Testis (tissue), 3 donors: ENCODE data around the gene ABCC11. TPM values are rescaled to one million over a fixed set of nuclear protein-coding genes. Genes with fewer than 3 reads are reported as not detected.
A peak's percentile ranks its signal among the peaks of the same experiment; 100 is the strongest.
"Not testable (repeated sequence)": the region's sequence is repeated elsewhere in the genome, so short reads cannot be mapped to it uniquely, and the experiment has no call there.

Experiments
- DNase-seq: peaks from one replicate; pipeline ENCODE4 v3.0.0-alpha.2; 2019
- H3K27ac ChIP-seq, 2 donors: fragments of 200-600 bp; sonication (generic); one replicate each; pipeline ENCODE4 v1.5.1; 2019
- H3K27me3 ChIP-seq: fragments of 200-600 bp; sonication (generic); one replicate; pipeline ENCODE4 v1.5.1; 2019
- H3K36me3 ChIP-seq: fragments of 200-600 bp; sonication (generic); one replicate; pipeline ENCODE4 v1.5.1; 2017; ENCODE audit warnings: low read depth; ENCODE audit errors: missing control alignments
- H3K4me1 ChIP-seq: fragments of 200-600 bp; sonication (generic); one replicate; pipeline ENCODE4 v1.5.1; 2019
- H3K4me3 ChIP-seq, 2 donors: fragments of 200-600 bp; sonication (generic); one replicate each; pipeline ENCODE4 v1.5.1; 2017 to 2019
- H3K9me3 ChIP-seq: fragments of 200-600 bp; sonication (generic); one replicate; pipeline ENCODE4 v1.5.1; 2017
- POLR2A ChIP-seq: fragments of 450-650 bp; IDR thresholded peaks from one replicate; pipeline ENCODE4 v1.6.1; 2017; ENCODE audit warnings: antibody characterized with exemption, mild to moderate bottlenecking, moderate library complexity
- WGBS, 2 donors: methylation state at CpG; one replicate each; pipeline ENCODE4 v1.1.5; 2018; 5-methylcytosine and 5-hydroxymethylcytosine counted together
- intact Hi-C: fragments of 100-400 bp; cut with DNase I; formaldehyde crosslinking; loops from one replicate; pipeline ENCODE4 v1.15.1; 2023; ENCODE audit warnings: low total_unique reads
- polyA plus RNA-seq: library from polyadenylated mRNA; stranded (reverse); fragments of 350-450 nt; fragmentation: Illumina TruSeq; extraction: RNeasy Lipid Tissue Mini Kit (QIAGEN cat#74804); gene quantifications from one replicate; pipeline ENCODE4 v1.2.3, GENCODE V29; 2014; ENCODE audit warnings: low read depth, low replicate concordance; ENCODE audit not compliant: insufficient read depth
- total RNA-seq, 2 donors: library from RNA; depleted of rRNA; stranded (reverse); fragments of >200 nt; gene quantifications; one replicate each; pipeline ENCODE4 v1.2.3, GENCODE V29; 2016
- TF ChIP-seq, protein P1 (sequence below), 3 experiments: fragments of 450-650 bp in 2 of 3; fragments of 200-600 bp in 1 of 3; sonication (generic) in 1 of 3; IDR thresholded peaks; one replicate each; pipeline ENCODE4 v1.5.1; 2016 to 2019; ENCODE audit warnings: antibody characterized with exemption in 3 of 3, mild to moderate bottlenecking in 2 of 3, moderate library complexity in 1 of 3

Gene ABCC11
- total and polyA plus RNA-seq, 3 donors from 2014 or later: 6.8 to 24.1 (median 7.5) TPM

- WGBS, 2 donors: 79 to 82% methylated on average over 1 of the region's 1 CpG
Observed at GRCh38 chr16:48168075-48168474, 79.3 kb downstream of the ABCC11 start.

GRCh38 chr16:48166617-48167016 lies 80.7 kb downstream of the ABCC11 start:
- DNase-seq, H3K27ac ChIP-seq, H3K27me3 ChIP-seq, H3K36me3 ChIP-seq, H3K4me3 ChIP-seq, H3K4me1 ChIP-seq, H3K9me3 ChIP-seq: not testable (repeated sequence)
- 90 to 91% methylated on average over 5 of the region's 5 CpGs for WGBS, 2 donors
- intact Hi-C loops: loop anchor here (10.0 kb wide), 2 partner anchors 1132 to 1222 kb away; no protein-coding TSS in a partner anchor

More at GRCh38 chr16:48168075-48168474, 79.3 kb downstream of the ABCC11 start:
- no peak overlapping the region for H3K4me3 ChIP-seq
- TF ChIP-seq, protein P1, sequence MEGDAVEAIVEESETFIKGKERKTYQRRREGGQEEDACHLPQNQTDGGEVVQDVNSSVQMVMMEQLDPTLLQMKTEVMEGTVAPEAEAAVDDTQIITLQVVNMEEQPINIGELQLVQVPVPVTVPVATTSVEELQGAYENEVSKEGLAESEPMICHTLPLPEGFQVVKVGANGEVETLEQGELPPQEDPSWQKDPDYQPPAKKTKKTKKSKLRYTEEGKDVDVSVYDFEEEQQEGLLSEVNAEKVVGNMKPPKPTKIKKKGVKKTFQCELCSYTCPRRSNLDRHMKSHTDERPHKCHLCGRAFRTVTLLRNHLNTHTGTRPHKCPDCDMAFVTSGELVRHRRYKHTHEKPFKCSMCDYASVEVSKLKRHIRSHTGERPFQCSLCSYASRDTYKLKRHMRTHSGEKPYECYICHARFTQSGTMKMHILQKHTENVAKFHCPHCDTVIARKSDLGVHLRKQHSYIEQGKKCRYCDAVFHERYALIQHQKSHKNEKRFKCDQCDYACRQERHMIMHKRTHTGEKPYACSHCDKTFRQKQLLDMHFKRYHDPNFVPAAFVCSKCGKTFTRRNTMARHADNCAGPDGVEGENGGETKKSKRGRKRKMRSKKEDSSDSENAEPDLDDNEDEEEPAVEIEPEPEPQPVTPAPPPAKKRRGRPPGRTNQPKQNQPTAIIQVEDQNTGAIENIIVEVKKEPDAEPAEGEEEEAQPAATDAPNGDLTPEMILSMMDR (IDR thresholded peaks at IDR 0.05): no peak
- no peak for TF ChIP-seq POLR2A
- no peak overlapping the region for H3K27ac ChIP-seq
- no peaks in the 10 kb centered on the region for H3K27me3 ChIP-seq
- intact Hi-C loops: loop anchor here (10.0 kb wide), 2 partner anchors 1133 to 1223 kb away; no protein-coding TSS in a partner anchor
- DNase-seq: no peak
- H3K36me3 ChIP-seq: no peaks in the 10 kb centered on the region
- no peaks in the 10 kb centered on the region for H3K4me1 ChIP-seq
- no peaks in the 10 kb centered on the region for H3K9me3 ChIP-seq

DNA sequence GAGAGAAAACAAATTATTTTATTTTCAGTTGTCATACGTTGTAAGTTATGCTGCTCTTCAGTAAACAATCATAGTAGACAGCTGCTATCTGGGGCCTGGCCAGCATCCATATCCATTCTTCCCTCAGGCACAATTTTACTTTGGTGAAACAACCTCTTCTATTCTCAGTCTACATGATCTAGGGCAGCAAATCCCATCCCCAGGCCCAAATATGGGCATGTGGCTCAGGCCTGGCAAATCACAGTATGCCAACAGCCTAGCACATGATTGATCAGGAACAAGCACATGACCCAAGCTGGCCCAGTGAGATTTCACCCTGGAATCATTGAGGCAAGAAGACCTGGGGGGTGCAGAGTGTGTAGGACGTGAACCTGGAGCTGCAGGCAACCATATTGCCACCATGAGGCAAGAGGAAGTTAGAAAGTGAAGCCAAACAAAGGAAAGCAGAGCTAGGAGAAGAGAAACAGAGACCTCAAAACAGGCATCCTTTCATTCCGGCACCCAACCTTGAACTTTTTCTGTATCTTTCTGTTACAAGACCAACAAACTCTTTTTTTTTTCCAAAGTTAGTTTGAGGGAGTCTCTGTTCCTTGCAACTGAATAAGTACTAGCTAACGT lies 81.3 kb downstream of the ABCC11 start:
- 73 to 75% methylated on average over 4 of the region's 4 CpGs for WGBS, 2 donors
- TF ChIP-seq, protein P1 (IDR thresholded peaks at IDR 0.05): no peak
- TF ChIP-seq POLR2A: no peak
- H3K27ac ChIP-seq: no peak overlapping the region
- H3K27me3 ChIP-seq: no peaks in the 10 kb centered on the region
- H3K4me1 ChIP-seq: no peaks in the 10 kb centered on the region
- no peak for DNase-seq
- intact Hi-C loops: loop anchor here (10.0 kb wide), 2 partner anchors 1131 to 1221 kb away; no protein-coding TSS in a partner anchor
- no peak overlapping the region for H3K4me3 ChIP-seq
- H3K9me3 ChIP-seq: no peaks in the 10 kb centered on the region
- no peaks in the 10 kb centered on the region for H3K36me3 ChIP-seq

- H3K27me3 ChIP-seq: no peaks in the 10 kb centered on the region
- no peak overlapping the region for H3K27ac ChIP-seq
- TF ChIP-seq, protein P1 (IDR thresholded peaks at IDR 0.05): peak; percentile 73 to 83 (median 74)
- TF ChIP-seq POLR2A: no peak
- 35 to 39% methylated on average over 16 of the region's 16 CpGs for WGBS, 2 donors
- peak; percentile 82 for DNase-seq
- no peak overlapping the region for H3K4me3 ChIP-seq
- no peaks in the 10 kb centered on the region for H3K4me1 ChIP-seq
- H3K36me3 ChIP-seq: no peaks in the 10 kb centered on the region
- intact Hi-C loops: loop anchor here (10.0 kb wide), 2 partner anchors 1130 to 1220 kb away; no protein-coding TSS in a partner anchor
- H3K9me3 ChIP-seq: no peaks in the 10 kb centered on the region
Observed at GRCh38 chr16:48164907-48165715, 82.2 kb downstream of the ABCC11 start.

DNA sequence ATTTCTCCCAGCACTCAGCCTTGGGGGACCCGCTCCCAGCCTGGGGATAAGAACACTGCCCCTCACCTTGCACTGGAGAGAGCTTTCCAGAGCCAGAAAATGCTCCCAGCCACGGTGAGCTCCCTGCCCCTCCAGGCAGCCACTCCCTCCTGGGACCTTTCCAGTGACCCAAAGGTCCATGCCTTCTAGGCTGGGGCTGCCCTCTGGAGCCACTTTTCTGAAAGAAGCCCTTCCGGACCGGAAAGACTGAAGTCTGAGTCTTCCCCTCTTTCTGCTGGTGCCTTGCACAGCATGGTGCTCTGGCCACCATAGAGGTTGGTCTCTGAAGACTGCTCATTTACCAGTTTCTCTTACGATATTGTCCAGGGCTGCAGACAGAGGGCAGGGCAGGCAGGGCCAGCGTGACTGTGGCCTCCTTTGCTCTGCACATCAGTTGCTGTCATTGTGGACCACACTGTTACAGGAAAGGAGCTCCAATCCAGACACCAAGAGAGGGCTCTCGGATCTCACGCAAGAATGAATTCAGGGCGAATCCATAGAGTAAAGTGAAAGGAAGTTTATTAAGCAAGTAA lies 84.4 kb downstream of the ABCC11 start:
- no peak for DNase-seq
- H3K9me3 ChIP-seq: no peaks in the 10 kb centered on the region
- WGBS, 2 donors: 76 to 91% methylated on average over 9 of the region's 9 CpGs
- H3K4me1 ChIP-seq: no peaks in the 10 kb centered on the region
- H3K4me3 ChIP-seq: no peak overlapping the region
- H3K36me3 ChIP-seq: no peaks in the 10 kb centered on the region
- no peak overlapping the region for H3K27ac ChIP-seq
- H3K27me3 ChIP-seq: no peaks in the 10 kb centered on the region
- TF ChIP-seq, protein P1 (IDR thresholded peaks at IDR 0.05): no peak
- no peak for TF ChIP-seq POLR2A
- intact Hi-C loops: loop anchor here (10.0 kb wide), 2 partner anchors 1128 to 1218 kb away; no protein-coding TSS in a partner anchor
